K562 (cell line): ENCODE measurements around the gene GREB1. TPM values are rescaled to one million over a fixed set of nuclear protein-coding genes. Genes with fewer than 3 reads are reported as not detected.
A peak's percentile ranks its signal among the peaks of the same experiment; 100 is the strongest.

Experiments used
- IFI16 ChIP-seq: fragments of 250-450 bp; sonication (Bioruptor Pico); IDR thresholded peaks from 2 replicates; pipeline ENCODE4 v2.1.2; 2022; ENCODE audit warnings: mild to moderate bottlenecking, inconsistent platforms
- MCM2 ChIP-seq: fragments of 450-650 bp; IDR thresholded peaks from 2 replicates; pipeline ENCODE4 v1.6.1; 2017; ENCODE audit warnings: low read depth, mild to moderate bottlenecking
- NFE2L1 ChIP-seq: fragments of 450-650 bp; IDR thresholded peaks from 2 replicates; pipeline ENCODE4 v1.6.1; 2016; ENCODE audit warnings: missing genetic modification characterization, low read depth, mild to moderate bottlenecking, missing compliant biosample characterization, moderate library complexity, borderline replicate concordance
- ZNF263 ChIP-seq: sonication (generic); formaldehyde crosslinking; IDR thresholded peaks from 2 replicates; pipeline ENCODE4 v1.8.0; 2022; ENCODE audit warnings: mild to moderate bottlenecking, missing genetic modification reagents, borderline replicate concordance
- polyA plus RNA-seq, 8 experiments: library from polyadenylated mRNA; depleted of rRNA in 4 of 8; stranded (reverse) in 5 of 8; unstranded in 3 of 8; fragments of >200 nt; fragmentation: Nextera tagmentation in 2 of 8; fragmentation: Illumina TruSeq in 1 of 8; extraction: Ambion mirVana in 2 of 8; extraction: Trizol in 1 of 8; gene quantifications; 2 replicates each; pipeline versions ENCODE4 v1.2.1 to v1.2.3, GENCODE V29; 2011 to 2014; ENCODE audit warnings: inconsistent platforms in 1 of 8, missing spikeins in 1 of 8
- total RNA-seq, 7 experiments: library from RNA; depleted of rRNA in 6 of 7; stranded (reverse); fragments of >200 nt in 6 of 7; fragmentation: Illumina TruSeq in 2 of 7; extraction: Trizol in 2 of 7; gene quantifications; 2 replicates each; pipeline versions ENCODE4 v1.2.1 to v1.2.3, GENCODE V29; 2011 to 2021; ENCODE audit warnings: low replicate concordance in 1 of 7
- TF ChIP-seq, protein P1 (sequence below): fragments of 200-600 bp; sonication (generic); IDR thresholded peaks from one replicate; pipeline ENCODE4 v1.6.1; 2012; ENCODE audit warnings: mild to moderate bottlenecking, low read depth, low read length, inconsistent platforms
- TF ChIP-seq, protein P2 (sequence below), 3 experiments: fragments of 200-800 bp in 1 of 3; fragments of 250-450 bp in 1 of 3; fragments of 450-650 bp in 1 of 3; sonication (Bioruptor Pico) in 1 of 3; sonication (Bioruptor generic) in 1 of 3; formaldehyde crosslinking in 1 of 3; IDR thresholded peaks; 2 replicates each; pipeline versions ENCODE4 v1.6.1 to v1.8.0; 2016 to 2022; ENCODE audit warnings: mild to moderate bottlenecking in 2 of 3, missing genetic modification characterization in 2 of 3, missing compliant biosample characterization in 1 of 3, moderate library complexity in 1 of 3
- TF ChIP-seq, protein P3 (sequence below), 3 experiments: IDR thresholded peaks in 2 of 3; conservative IDR thresholded peaks in 1 of 3; 2 replicates each; pipeline ENCODE4 v1.5.1; 2011 to 2012; ENCODE audit warnings: low read length in 3 of 3, mild to moderate bottlenecking in 3 of 3, control low read depth in 2 of 3, improper control_type of control experiment in 1 of 3, inconsistent platforms in 1 of 3, low read depth in 1 of 3, mixed read lengths in 1 of 3, moderate library complexity in 1 of 3; ENCODE audit not compliant: insufficient read depth in 2 of 3

Gene GREB1
- total and polyA plus RNA-seq, 9 of the 15 experiments (the other 6 are each of a cell fraction or from before 2014, with no cell fraction given) = 0.04 to 0.86 (median 0.10) TPM; not detected in 1

DNA sequence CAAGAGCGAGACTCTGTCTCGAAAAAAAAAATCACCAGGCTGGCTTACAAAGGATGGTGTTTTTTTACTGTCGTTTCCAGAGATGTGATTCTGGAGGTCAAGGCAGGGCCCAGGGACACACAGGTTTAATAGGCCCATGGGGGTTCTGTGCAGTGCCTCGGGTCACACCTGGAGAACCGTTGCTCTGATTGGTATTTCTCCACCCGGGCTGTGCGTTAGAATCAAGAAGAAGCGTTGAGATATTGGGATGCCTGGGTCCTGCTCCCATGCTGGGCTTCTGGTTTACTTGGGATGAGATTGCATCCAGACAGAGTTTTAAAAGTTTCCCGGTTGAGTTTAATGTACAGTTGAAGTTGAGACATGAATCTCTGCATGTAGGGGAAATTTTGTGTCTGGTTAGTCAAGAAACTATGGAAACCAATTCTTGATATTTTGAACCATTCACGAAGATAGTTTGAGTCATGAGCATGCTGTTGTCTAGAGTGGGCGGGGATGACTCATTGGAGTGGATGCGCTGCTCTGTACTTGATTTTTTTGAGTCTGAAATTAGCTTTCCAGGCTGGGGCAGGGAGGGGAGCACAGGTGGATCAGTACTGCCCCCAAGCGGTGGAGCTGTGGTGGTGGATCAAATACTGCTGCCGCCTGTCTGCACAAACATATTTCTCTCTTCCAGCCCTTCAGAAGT is 50.1 kb downstream of the GREB1 start (continued):
- TF ChIP-seq, protein P1, sequence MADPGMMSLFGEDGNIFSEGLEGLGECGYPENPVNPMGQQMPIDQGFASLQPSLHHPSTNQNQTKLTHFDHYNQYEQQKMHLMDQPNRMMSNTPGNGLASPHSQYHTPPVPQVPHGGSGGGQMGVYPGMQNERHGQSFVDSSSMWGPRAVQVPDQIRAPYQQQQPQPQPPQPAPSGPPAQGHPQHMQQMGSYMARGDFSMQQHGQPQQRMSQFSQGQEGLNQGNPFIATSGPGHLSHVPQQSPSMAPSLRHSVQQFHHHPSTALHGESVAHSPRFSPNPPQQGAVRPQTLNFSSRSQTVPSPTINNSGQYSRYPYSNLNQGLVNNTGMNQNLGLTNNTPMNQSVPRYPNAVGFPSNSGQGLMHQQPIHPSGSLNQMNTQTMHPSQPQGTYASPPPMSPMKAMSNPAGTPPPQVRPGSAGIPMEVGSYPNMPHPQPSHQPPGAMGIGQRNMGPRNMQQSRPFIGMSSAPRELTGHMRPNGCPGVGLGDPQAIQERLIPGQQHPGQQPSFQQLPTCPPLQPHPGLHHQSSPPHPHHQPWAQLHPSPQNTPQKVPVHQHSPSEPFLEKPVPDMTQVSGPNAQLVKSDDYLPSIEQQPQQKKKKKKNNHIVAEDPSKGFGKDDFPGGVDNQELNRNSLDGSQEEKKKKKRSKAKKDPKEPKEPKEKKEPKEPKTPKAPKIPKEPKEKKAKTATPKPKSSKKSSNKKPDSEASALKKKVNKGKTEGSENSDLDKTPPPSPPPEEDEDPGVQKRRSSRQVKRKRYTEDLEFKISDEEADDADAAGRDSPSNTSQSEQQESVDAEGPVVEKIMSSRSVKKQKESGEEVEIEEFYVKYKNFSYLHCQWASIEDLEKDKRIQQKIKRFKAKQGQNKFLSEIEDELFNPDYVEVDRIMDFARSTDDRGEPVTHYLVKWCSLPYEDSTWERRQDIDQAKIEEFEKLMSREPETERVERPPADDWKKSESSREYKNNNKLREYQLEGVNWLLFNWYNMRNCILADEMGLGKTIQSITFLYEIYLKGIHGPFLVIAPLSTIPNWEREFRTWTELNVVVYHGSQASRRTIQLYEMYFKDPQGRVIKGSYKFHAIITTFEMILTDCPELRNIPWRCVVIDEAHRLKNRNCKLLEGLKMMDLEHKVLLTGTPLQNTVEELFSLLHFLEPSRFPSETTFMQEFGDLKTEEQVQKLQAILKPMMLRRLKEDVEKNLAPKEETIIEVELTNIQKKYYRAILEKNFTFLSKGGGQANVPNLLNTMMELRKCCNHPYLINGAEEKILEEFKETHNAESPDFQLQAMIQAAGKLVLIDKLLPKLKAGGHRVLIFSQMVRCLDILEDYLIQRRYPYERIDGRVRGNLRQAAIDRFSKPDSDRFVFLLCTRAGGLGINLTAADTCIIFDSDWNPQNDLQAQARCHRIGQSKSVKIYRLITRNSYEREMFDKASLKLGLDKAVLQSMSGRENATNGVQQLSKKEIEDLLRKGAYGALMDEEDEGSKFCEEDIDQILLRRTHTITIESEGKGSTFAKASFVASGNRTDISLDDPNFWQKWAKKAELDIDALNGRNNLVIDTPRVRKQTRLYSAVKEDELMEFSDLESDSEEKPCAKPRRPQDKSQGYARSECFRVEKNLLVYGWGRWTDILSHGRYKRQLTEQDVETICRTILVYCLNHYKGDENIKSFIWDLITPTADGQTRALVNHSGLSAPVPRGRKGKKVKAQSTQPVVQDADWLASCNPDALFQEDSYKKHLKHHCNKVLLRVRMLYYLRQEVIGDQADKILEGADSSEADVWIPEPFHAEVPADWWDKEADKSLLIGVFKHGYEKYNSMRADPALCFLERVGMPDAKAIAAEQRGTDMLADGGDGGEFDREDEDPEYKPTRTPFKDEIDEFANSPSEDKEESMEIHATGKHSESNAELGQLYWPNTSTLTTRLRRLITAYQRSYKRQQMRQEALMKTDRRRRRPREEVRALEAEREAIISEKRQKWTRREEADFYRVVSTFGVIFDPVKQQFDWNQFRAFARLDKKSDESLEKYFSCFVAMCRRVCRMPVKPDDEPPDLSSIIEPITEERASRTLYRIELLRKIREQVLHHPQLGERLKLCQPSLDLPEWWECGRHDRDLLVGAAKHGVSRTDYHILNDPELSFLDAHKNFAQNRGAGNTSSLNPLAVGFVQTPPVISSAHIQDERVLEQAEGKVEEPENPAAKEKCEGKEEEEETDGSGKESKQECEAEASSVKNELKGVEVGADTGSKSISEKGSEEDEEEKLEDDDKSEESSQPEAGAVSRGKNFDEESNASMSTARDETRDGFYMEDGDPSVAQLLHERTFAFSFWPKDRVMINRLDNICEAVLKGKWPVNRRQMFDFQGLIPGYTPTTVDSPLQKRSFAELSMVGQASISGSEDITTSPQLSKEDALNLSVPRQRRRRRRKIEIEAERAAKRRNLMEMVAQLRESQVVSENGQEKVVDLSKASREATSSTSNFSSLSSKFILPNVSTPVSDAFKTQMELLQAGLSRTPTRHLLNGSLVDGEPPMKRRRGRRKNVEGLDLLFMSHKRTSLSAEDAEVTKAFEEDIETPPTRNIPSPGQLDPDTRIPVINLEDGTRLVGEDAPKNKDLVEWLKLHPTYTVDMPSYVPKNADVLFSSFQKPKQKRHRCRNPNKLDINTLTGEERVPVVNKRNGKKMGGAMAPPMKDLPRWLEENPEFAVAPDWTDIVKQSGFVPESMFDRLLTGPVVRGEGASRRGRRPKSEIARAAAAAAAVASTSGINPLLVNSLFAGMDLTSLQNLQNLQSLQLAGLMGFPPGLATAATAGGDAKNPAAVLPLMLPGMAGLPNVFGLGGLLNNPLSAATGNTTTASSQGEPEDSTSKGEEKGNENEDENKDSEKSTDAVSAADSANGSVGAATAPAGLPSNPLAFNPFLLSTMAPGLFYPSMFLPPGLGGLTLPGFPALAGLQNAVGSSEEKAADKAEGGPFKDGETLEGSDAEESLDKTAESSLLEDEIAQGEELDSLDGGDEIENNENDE = no peak
- no peak for TF ChIP-seq MCM2
- TF ChIP-seq NFE2L1 (tag) = no peak
- TF ChIP-seq, protein P2, sequence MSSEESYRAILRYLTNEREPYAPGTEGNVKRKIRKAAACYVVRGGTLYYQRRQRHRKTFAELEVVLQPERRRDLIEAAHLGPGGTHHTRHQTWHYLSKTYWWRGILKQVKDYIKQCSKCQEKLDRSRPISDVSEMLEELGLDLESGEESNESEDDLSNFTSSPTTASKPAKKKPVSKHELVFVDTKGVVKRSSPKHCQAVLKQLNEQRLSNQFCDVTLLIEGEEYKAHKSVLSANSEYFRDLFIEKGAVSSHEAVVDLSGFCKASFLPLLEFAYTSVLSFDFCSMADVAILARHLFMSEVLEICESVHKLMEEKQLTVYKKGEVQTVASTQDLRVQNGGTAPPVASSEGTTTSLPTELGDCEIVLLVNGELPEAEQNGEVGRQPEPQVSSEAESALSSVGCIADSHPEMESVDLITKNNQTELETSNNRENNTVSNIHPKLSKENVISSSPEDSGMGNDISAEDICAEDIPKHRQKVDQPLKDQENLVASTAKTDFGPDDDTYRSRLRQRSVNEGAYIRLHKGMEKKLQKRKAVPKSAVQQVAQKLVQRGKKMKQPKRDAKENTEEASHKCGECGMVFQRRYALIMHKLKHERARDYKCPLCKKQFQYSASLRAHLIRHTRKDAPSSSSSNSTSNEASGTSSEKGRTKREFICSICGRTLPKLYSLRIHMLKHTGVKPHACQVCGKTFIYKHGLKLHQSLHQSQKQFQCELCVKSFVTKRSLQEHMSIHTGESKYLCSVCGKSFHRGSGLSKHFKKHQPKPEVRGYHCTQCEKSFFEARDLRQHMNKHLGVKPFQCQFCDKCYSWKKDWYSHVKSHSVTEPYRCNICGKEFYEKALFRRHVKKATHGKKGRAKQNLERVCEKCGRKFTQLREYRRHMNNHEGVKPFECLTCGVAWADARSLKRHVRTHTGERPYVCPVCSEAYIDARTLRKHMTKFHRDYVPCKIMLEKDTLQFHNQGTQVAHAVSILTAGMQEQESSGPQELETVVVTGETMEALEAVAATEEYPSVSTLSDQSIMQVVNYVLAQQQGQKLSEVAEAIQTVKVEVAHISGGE (CRISPR knock-in tag; IDR thresholded peaks at IDR 0.05) = no peak
- TF ChIP-seq, protein P3, sequence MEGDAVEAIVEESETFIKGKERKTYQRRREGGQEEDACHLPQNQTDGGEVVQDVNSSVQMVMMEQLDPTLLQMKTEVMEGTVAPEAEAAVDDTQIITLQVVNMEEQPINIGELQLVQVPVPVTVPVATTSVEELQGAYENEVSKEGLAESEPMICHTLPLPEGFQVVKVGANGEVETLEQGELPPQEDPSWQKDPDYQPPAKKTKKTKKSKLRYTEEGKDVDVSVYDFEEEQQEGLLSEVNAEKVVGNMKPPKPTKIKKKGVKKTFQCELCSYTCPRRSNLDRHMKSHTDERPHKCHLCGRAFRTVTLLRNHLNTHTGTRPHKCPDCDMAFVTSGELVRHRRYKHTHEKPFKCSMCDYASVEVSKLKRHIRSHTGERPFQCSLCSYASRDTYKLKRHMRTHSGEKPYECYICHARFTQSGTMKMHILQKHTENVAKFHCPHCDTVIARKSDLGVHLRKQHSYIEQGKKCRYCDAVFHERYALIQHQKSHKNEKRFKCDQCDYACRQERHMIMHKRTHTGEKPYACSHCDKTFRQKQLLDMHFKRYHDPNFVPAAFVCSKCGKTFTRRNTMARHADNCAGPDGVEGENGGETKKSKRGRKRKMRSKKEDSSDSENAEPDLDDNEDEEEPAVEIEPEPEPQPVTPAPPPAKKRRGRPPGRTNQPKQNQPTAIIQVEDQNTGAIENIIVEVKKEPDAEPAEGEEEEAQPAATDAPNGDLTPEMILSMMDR (IDR thresholded peaks at IDR 0.05 in 2 of 3, conservative IDR thresholded peaks at IDR 0.05 in 1 of 3; ENCODE audit: insufficient read depth in 2 of 3, low read depth in 1 of 3, low read length in 3 of 3) = peak; percentile 93 to 98 (median 97)
- no peak; the same call in 1 of the 2 replicates for TF ChIP-seq ZNF263
- TF ChIP-seq IFI16 = no peak
